ENCODE data around the gene FAM53B. TPM values are rescaled to one million over a fixed set of nuclear protein-coding genes. Genes with fewer than 3 reads are reported as not detected.
"Not testable (repeated sequence)": the region's sequence is repeated elsewhere in the genome, so short reads cannot be mapped to it uniquely, and the experiment has no call there.

The FAM53B gene
- total and polyA plus RNA-seq, 7 donors, result 9.6 to 36.6 (median 34.2) TPM

DNA sequence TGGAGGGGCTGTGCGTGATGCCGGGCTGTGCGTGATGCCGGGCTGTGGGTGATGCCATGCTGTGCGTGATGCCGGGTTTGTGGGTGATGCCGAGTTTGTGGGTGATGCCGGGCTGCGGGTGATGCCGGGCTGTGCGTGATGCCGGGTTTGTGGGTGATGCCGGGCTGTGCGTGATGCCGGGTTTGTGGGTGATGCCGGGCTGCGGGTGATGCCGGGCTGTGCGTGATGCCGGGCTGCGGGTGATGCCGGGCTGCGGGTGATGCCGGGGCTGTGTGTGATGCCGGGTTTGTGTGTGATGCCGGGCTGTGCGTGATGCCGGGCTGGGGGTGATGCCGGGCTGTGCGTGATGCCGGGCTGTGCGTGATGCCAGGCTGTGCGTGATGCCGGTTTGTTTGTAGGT is 128.9 kb downstream of the FAM53B start:
- TF ChIP-seq POLR2AphosphoS5 (IDR thresholded peaks at IDR 0.05), result no peak
- TF ChIP-seq POLR2A (IDR thresholded peaks at IDR 0.05), result no peak
- no peak for TF ChIP-seq EP300 (IDR thresholded peaks at IDR 0.05)
- TF ChIP-seq, protein P1, sequence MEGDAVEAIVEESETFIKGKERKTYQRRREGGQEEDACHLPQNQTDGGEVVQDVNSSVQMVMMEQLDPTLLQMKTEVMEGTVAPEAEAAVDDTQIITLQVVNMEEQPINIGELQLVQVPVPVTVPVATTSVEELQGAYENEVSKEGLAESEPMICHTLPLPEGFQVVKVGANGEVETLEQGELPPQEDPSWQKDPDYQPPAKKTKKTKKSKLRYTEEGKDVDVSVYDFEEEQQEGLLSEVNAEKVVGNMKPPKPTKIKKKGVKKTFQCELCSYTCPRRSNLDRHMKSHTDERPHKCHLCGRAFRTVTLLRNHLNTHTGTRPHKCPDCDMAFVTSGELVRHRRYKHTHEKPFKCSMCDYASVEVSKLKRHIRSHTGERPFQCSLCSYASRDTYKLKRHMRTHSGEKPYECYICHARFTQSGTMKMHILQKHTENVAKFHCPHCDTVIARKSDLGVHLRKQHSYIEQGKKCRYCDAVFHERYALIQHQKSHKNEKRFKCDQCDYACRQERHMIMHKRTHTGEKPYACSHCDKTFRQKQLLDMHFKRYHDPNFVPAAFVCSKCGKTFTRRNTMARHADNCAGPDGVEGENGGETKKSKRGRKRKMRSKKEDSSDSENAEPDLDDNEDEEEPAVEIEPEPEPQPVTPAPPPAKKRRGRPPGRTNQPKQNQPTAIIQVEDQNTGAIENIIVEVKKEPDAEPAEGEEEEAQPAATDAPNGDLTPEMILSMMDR (IDR thresholded peaks at IDR 0.05), result no peak
- Histone ChIP-seq H3K4me3 (no peak overlapping the region), H3K9me3 (no peaks in the 10 kb centered on the region), H3K27ac (no peak overlapping the region), H3K4me1 (peaks cover 0 to 30% (median 21%) of the 10 kb centered on the region in 4 donors), H3K36me3 (peaks cover 0 to 25% (median 0%) of the 10 kb centered on the region in 4 donors), H3K27me3 (no peaks in the 10 kb centered on the region)
- intact Hi-C loops (cut with DNase I), result no loop called here
- no peak for DNase-seq
- 97 to 98% methylated on average over 34 of the region's 34 CpGs for WGBS, 2 donors

DNA sequence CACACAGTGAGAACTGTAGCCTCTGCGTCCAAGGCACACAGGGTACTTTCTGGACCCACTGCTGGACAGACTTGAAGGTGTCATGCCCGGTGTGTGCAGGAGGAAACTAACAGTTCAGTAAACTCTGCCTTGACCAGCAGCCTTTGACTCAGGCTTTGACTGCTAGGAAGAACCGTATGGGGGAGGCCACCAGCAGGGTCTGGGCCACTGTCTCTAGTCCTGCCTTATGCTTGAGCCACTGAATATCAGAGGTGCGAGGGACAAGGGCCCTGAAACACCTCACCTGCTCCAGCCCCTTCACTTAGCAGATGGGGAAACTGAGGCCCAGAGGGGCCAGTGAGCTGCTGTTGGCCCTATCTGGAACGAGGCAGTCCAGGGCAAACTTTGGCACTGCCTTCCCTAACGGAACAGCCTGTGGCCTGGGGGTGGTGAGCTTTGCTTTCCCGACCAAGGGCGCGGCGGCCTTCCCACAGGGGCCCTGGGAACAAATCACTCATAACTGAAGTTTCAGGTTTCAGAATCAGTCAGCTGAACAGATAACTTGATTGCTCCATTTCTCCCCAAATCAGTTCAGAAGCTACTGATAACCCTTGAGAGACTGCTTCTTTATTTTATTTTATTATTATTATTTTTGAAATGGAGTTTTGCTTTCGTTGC is 130.0 kb downstream of the FAM53B start:
- WGBS, 2 donors, result 79 to 84% methylated on average over 11 of the region's 11 CpGs
- H3K4me1 ChIP-seq, result peaks cover 0 to 28% (median 21%) of the 10 kb centered on the region in 4 donors
- H3K36me3 ChIP-seq, result peaks cover 0 to 25% (median 0%) of the 10 kb centered on the region in 4 donors
- no peak overlapping the region for H3K4me3 ChIP-seq
- DNase-seq, result no peak
- TF ChIP-seq POLR2AphosphoS5 (IDR thresholded peaks at IDR 0.05) (no peak), EP300 (IDR thresholded peaks at IDR 0.05) (no peak), POLR2A (IDR thresholded peaks at IDR 0.05) (no peak)
- TF ChIP-seq, protein P1 (IDR thresholded peaks at IDR 0.05), result no peak
- peak overlapping the region in 3 of 4 donors; percentile 31 to 59 (median 54) for H3K27ac ChIP-seq
- H3K27me3 ChIP-seq, result no peaks in the 10 kb centered on the region
- intact Hi-C loops (cut with DNase I), result no loop called here
- H3K9me3 ChIP-seq, result no peaks in the 10 kb centered on the region

GRCh38 chr10:124612611-124613498 is 131.3 kb downstream of the FAM53B start:
- TF ChIP-seq POLR2A (IDR thresholded peaks at IDR 0.05) (no peak), POLR2AphosphoS5 (IDR thresholded peaks at IDR 0.05) (no peak), EP300 (IDR thresholded peaks at IDR 0.05) (no peak)
- TF ChIP-seq, protein P1 (IDR thresholded peaks at IDR 0.05), result no peak
- no peak for DNase-seq
- peak overlapping the region; percentile 20 to 59 (median 42) for H3K27ac ChIP-seq
- H3K9me3 ChIP-seq, result no peaks in the 10 kb centered on the region
- no peak overlapping the region for H3K4me3 ChIP-seq
- peaks cover 0 to 28% (median 21%) of the 10 kb centered on the region in 4 donors for H3K4me1 ChIP-seq
- H3K36me3 ChIP-seq, result peaks cover 0 to 16% (median 0%) of the 10 kb centered on the region in 4 donors
- H3K27me3 ChIP-seq, result no peaks in the 10 kb centered on the region
- 56 to 68% methylated on average over 18 of the region's 18 CpGs for WGBS, 2 donors
- intact Hi-C loops (cut with DNase I), result no loop called here

DNA sequence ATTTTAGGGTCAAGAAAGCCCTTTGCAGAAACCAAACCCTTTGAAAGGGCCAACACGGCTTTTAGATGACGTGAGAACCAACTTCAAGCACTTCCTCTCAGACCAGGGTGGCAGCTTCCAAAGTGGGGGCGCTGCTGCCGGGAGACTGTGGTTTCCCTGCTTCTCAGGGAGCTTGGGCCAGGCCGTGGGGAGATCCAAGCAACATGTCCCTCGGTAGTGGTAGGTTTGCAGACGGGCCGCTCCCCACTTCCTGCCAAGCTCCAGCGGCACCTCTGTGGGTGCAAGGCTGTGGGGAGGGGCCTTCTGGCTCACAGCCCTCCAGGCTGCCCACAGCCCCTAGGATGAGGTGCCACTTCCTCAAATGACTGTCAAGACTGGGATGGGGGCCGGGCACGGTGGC is 132.4 kb downstream of the FAM53B start:
- Histone ChIP-seq H3K36me3 (peaks cover 0 to 6% (median 0%) of the 10 kb centered on the region in 4 donors), H3K27me3 (no peaks in the 10 kb centered on the region), H3K4me1 (peaks cover 0 to 28% (median 21%) of the 10 kb centered on the region in 4 donors), H3K9me3 (no peaks in the 10 kb centered on the region), H3K4me3 (no peak overlapping the region), H3K27ac (no peak overlapping the region)
- 49 to 82% methylated on average over 11 of the region's 11 CpGs for WGBS, 2 donors
- no peak for TF ChIP-seq POLR2A (IDR thresholded peaks at IDR 0.05)
- TF ChIP-seq EP300 (IDR thresholded peaks at IDR 0.05), result no peak
- no peak for TF ChIP-seq POLR2AphosphoS5 (IDR thresholded peaks at IDR 0.05)
- no peak for DNase-seq
- intact Hi-C loops (cut with DNase I), result no loop called here

- H3K27ac ChIP-seq; H3K27me3 ChIP-seq; H3K9me3 ChIP-seq; DNase-seq; H3K4me3 ChIP-seq; intact Hi-C loops (cut with DNase I); H3K36me3 ChIP-seq: not testable (repeated sequence)
- peaks cover 0 to 28% (median 21%) of the 10 kb centered on the region in 4 donors for H3K4me1 ChIP-seq
- WGBS, 2 donors, result 86 to 96% methylated on average over 16 to 17 of the region's 17 CpGs
These were observed 133.3 kb downstream of the FAM53B start for GRCh38 chr10:124610851-124611250.

- 96 to 97% methylated on average over 19 of the region's 19 CpGs for WGBS, 2 donors
- peaks cover 0 to 28% (median 21%) of the 10 kb centered on the region in 4 donors for H3K4me1 ChIP-seq
- DNase-seq; H3K27me3 ChIP-seq; H3K4me3 ChIP-seq; H3K27ac ChIP-seq; H3K9me3 ChIP-seq; intact Hi-C loops (cut with DNase I); H3K36me3 ChIP-seq: not testable (repeated sequence)
These were observed 134.0 kb downstream of the FAM53B start for GRCh38 chr10:124610186-124610585.
